Skin of body (tissue), 2 donors: ENCODE data around the gene PLEKHH1. TPM values are rescaled to one million over a fixed set of nuclear protein-coding genes. Genes with fewer than 3 reads are reported as not detected.

ENCODE experiments used
- DNase-seq: peaks from one replicate; lab custom pipeline; 2025; lab: John Stamatoyannopoulos, UW
- total RNA-seq: library from RNA; depleted of rRNA; stranded (reverse); fragments of >200 nt; gene quantifications from one replicate; pipeline ENCODE4 v1.2.3, GENCODE V29; 2014

Gene PLEKHH1
- total RNA-seq, 1 donor from 2014 or later: 8.7 TPM

DNA sequence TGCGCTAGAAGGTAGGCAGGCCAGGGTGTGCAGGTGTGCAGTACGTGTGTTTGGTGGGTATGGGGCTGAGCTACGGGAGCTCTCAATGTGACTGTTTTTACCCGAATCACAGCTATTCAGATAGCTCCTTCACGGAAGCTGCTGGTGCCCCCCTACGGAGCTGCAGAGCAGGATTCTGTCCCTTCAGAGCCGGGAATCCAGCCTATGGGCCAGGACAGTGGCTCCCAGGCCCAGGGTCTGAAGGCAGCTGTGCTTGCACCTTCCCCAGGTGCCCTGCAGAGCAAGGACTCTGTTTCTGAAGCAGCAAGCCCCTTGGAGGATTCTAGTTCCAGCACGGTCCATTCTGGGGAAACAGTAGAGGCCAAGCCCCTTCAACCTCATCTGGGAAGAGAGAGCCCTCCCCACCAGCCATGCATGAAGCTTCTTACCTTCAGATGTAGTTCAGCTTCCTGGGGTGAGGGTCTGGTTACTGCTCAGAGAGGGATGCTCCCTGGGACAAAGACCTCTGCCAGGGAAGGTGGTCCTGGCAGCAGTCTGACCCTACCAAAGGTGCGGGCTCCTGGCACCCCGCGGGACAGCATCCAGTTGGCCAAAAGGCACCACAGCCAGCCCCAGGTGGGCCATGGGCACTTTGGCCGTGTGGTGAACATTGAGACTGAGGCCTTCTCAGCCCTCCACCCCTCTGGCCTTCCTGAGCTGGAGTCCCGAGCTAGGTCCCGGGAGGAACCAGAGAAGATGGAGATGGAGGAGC, 29.1 kb downstream of the PLEKHH1 start:
- no peak for DNase-seq

GRCh38 chr14:67562776-67563150, 29.7 kb downstream of the PLEKHH1 start:
- DNase-seq: no peak

- DNase-seq: no peak
These were observed 31.1 kb downstream of the PLEKHH1 start for GRCh38 chr14:67564236-67564635.

DNA sequence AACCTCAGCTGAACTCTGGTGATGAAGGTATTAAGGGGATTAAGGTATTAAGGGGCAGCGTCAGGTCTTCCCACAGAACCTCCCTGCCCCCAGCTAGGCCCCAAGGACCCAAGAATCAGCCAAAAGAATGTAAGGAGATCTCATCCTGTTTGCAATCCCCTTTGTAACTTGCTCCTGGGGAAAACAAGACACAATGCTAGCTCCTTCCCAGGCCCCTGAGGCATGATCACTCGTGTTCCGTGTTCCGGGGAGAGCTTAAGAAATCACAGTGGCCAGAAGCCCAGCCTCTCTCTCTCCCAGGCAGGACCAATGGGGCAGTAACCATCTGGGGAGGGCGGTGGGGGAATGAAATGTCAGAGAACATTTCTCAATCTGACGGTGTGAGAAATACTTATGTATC, 33.8 kb downstream of the PLEKHH1 start:
- no peak for DNase-seq

DNA sequence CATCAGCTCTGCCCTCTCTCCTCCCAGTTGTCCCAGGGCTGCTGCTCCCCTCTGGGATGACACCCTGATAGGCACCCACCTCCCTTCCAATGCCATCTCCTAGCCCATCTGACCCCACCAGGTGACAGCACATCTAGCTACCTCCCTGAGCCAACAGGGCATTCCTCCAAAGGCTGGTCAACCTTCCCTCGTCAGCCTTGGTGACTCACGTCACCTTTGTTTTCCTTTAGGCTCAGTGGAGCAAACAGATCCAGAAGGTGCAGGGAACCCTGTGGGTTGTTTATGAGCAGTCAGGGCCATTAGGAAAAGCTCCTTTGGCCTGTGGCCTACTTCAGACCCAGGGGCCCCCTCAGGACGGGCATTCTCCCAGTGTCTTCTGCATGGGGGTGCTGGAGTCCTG, 34.6 kb downstream of the PLEKHH1 start:
- DNase-seq: no peak

DNA sequence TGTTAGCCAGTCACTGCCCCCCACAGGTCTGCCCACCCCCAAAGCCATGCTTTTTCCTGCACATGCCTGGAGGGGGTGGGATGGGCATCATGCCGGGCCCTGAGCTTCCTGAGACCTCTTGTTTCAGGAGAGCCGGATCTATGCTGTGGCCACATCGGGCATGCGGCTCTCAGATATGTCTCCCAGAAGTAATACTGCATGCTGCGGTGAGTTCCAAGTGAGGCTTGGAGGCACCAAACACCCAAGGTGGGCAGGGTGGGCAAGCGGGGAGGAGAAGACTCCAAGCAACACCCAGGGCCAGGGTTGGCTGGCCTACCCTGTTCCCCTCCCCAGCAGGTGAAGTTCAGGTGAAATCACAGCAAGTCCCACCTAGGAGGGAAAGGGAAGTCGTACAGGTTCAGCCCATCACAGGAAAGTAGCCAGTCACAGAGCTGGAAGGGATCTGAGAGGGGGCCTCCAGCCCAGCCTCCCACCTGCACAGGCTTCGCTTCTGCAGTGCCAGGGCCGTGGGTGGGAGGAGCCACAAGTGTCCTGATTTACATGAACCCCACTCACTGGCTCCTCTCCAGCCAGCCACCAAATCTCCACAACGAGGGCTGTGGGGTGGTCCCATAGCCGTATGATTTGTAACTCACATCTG, 36.0 kb downstream of the PLEKHH1 start:
- no peak for DNase-seq

GRCh38 chr14:67569651-67570290, 36.7 kb downstream of the PLEKHH1 start:
- DNase-seq: no peak

DNA sequence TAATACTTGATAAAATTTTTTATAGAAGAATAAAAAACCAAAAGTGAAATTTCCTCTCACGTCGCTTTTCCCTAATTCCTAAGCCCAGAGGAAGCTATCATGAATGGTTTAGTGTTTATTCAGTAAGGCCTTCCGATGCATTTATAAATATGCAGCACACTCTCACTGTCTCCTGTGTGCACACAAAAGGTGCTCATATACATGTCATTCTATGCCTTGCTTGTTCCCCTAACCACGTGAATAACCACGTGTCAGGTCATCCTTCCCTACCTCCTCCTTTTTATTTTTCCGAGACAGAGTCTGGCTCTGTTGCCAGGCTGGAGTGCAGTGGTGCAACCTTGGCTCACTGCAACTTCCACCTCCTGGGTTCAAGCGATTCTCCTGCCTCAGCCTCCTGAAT, 37.4 kb downstream of the PLEKHH1 start:
- DNase-seq: no peak

DNA sequence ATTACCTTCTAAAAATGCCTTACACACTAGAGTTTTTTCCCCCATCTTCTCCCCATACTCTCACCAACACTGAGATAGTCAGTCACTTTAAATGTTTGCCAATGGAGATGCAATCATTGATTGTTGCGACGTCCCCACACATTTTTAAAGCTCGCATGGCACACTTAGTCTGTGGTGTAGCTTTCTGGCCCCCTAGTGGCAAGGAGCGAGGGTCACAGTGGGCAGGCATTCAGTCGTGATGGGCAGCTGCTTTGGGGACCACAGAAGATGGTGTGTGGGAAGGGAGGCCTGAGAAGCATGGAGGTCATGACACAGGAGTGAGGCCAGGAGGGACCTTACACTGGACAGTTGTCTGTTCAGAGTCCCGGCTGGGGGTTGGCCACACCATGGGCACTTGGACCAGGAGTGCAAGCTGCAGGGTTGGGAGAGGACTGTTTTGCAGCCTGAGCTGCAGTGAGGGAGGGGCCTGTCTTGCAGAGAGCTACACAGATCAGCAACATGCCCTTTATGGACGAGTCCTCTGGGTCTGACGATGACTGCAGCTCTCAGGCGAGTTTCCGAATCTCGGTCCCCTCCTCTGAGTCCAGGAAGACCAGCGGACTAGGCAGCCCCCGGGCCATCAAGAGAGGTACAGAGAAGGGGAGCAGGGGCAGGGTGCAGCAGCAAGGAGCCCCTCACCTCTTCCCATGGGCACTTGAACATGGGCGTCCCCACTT, 38.3 kb downstream of the PLEKHH1 start:
- DNase-seq: peak; percentile 25

- DNase-seq: no peak
These were observed 38.9 kb downstream of the PLEKHH1 start for GRCh38 chr14:67571991-67572323.

GRCh38 chr14:67572608-67573007, 39.5 kb downstream of the PLEKHH1 start:
- DNase-seq: no peak

- no peak for DNase-seq
These were observed 40.3 kb downstream of the PLEKHH1 start for GRCh38 chr14:67573228-67574010.

DNA sequence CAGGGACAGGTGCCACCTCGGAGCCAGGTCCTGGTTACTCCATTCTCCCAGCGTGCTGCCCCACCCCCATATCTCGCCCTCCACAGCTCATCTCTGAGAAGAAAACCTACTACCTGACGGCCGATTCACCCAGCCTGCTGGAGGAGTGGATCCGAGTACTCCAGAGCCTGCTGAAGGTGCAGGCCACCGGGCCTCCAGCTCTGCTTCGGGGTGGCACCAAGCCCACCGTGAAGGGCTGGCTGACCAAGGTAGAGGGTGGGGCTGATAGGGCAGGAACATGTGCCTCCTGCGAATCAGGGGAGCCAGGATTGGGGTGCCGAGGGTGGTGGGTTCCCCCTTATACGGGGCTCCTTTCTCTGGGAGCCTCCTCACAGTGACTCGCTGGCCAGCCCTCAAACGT, 41.1 kb downstream of the PLEKHH1 start:
- DNase-seq: no peak

DNA sequence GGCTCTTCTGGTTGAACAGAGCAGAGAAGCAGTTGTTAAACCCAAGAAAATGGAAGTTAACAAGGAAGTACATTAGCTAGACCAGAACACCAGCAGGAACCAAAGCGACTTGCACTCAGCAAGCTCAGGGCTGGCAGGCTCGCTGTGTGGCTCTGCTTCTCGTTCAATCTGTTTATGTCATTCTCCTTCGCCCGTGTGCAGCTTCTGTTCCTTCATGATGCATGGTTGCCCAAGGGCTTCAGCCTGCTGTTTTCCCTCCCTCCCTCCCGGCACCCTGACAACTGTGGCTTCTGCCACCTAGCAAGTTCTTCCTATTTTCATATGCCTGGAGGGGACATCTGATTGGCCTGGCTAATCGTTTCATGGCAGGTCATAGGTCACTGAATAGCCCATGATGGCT, 41.7 kb downstream of the PLEKHH1 start:
- DNase-seq: no peak

- DNase-seq: no peak
These were observed 42.6 kb downstream of the PLEKHH1 start for GRCh38 chr14:67575684-67576083.

- DNase-seq: no peak
These were observed 43.3 kb downstream of the PLEKHH1 start for GRCh38 chr14:67576216-67576955.

GRCh38 chr14:67577181-67577808, 44.2 kb downstream of the PLEKHH1 start:
- no peak for DNase-seq

GRCh38 chr14:67577909-67578749, 45.0 kb downstream of the PLEKHH1 start:
- no peak for DNase-seq

GRCh38 chr14:67579040-67579439, 46.0 kb downstream of the PLEKHH1 start:
- no peak for DNase-seq
